MM.1S (cell line): ENCODE measurements around the gene PPIF.

Experiments
- DNase-seq: peaks from one replicate; pipeline ENCODE4 v3.0.0-alpha.2; 2015
- H2AFZ ChIP-seq: fragments of 300-600 bp; sonication (generic); 2 replicates; pipeline ENCODE4 v1.6.0; 2016; ENCODE audit warnings: antibody characterized with exemption, low read length
- H3F3A ChIP-seq: fragments of 300-600 bp; sonication (generic); 2 replicates; pipeline ENCODE4 v1.6.1; 2016; ENCODE audit warnings: mild to moderate bottlenecking, antibody characterized with exemption, low read length, moderate library complexity, mixed read lengths; ENCODE audit not compliant: insufficient read depth
- H3K27ac ChIP-seq: fragments of 300-600 bp; sonication (generic); 2 replicates; pipeline ENCODE4 v1.5.1; 2016; ENCODE audit warnings: mild to moderate bottlenecking, low read length
- H3K27me3 ChIP-seq: fragments of 300-600 bp; sonication (generic); replicated peaks from 2 replicates; pipeline ENCODE4 v1.6.0; 2016; ENCODE audit warnings: low read length; ENCODE audit not compliant: insufficient read depth
- H3K36me3 ChIP-seq: fragments of 300-600 bp; sonication (generic); replicated peaks from 2 replicates; pipeline ENCODE4 v1.6.1; 2016; ENCODE audit warnings: mild to moderate bottlenecking, low read length, mixed read lengths; ENCODE audit not compliant: insufficient read depth
- H3K4me1 ChIP-seq: fragments of 300-600 bp; sonication (generic); 2 replicates; pipeline ENCODE4 v1.6.1; 2016; ENCODE audit warnings: low read length, mixed read lengths
- H3K4me2 ChIP-seq: fragments of 300-600 bp; sonication (generic); 2 replicates; pipeline ENCODE4 v1.6.0; 2016; ENCODE audit warnings: low read depth, low read length
- H3K4me3 ChIP-seq: fragments of 300-600 bp; sonication (generic); 2 replicates; pipeline ENCODE4 v1.5.1; 2016; ENCODE audit warnings: low read length, mixed read lengths
- H3K79me2 ChIP-seq: fragments of 300-600 bp; sonication (generic); 2 replicates; pipeline ENCODE4 v1.6.1; 2016; ENCODE audit warnings: mixed run types, low read length, mixed read lengths
- H3K9ac ChIP-seq: fragments of 300-600 bp; sonication (generic); 2 replicates; pipeline ENCODE4 v1.6.1; 2016; ENCODE audit warnings: low read length, mixed read lengths
- H3K9me2 ChIP-seq: fragments of 300-600 bp; sonication (generic); replicated peaks from 2 replicates; pipeline ENCODE4 v1.6.1; 2016; ENCODE audit warnings: mild to moderate bottlenecking, low read length, mixed read lengths; ENCODE audit not compliant: insufficient read depth
- H3K9me3 ChIP-seq: fragments of 300-600 bp; sonication (generic); replicated peaks from 2 replicates; pipeline ENCODE4 v1.6.1; 2016; ENCODE audit warnings: mild to moderate bottlenecking, low read length, mixed read lengths; ENCODE audit not compliant: insufficient read depth
- H4K20me1 ChIP-seq: fragments of 300-600 bp; sonication (generic); 2 replicates; pipeline ENCODE4 v1.6.1; 2016; ENCODE audit warnings: mild to moderate bottlenecking, low read length, moderate library complexity, mixed read lengths; ENCODE audit not compliant: insufficient read depth
- EZH2 ChIP-seq: fragments of 300-600 bp; sonication (generic); optimal IDR thresholded peaks from 2 replicates; pipeline ENCODE3; 2017; ENCODE audit warnings: low read depth, mild to moderate bottlenecking, antibody characterized with exemption, low read length, mixed read lengths
- EZH2phosphoT487 ChIP-seq: fragments of 300-600 bp; sonication (generic); IDR thresholded peaks from 2 replicates; pipeline ENCODE4 v1.6.1; 2018; ENCODE audit warnings: antibody characterized with exemption, low read length
- TF ChIP-seq, protein P1 (sequence below): fragments of 300-600 bp; sonication (generic); IDR thresholded peaks from 2 replicates; pipeline ENCODE4 v1.5.1; 2016; ENCODE audit warnings: antibody characterized with exemption, low read length, mixed read lengths

Gene PPIF

DNA sequence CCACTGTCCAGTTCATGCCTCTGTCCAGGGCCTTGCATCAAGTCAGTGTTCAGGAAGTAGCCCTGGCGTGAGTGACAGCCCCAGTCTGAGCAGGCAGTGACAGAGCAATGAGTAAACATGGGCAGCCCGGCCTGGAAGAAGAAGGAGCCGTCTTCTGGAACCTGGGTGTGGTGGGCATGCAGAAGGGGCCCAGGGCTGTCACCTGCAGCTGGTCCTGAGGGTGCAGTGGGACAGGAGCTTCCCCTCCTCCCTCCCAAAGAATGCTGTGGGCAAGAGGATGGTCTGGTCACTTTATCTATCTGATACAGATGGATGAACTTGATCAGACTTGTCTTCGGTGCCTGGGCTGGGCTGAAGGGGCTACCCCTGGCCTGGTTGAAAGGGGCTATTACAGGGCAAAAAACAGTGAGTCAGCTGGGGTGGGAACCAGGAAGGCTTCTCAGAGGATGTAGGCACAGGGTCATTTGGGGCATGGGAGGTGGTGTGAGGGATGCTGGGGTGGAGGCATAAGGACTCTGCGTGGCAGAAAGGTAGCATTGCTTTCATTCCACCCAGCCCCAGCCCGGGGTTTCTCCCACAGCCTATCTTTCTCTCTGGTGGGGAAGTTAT lies 42.7 kb upstream of the PPIF start:
- Histone ChIP-seq H3K9me3 (no peaks in the 10 kb centered on the region), H3K79me2 (no peaks in the 10 kb centered on the region), H3K9me2 (no peaks in the 10 kb centered on the region), H3K4me3 (no peak overlapping the region), H3K27ac (no peak overlapping the region), H3K36me3 (no peaks in the 10 kb centered on the region), H3K4me2 (no peak overlapping the region), H3K27me3 (no peaks in the 10 kb centered on the region), H4K20me1 (no peaks in the 10 kb centered on the region), H3K9ac (no peak overlapping the region), H3K4me1 (no peaks in the 10 kb centered on the region), H2AFZ (no peak overlapping the region), H3F3A (no peaks in the 10 kb centered on the region)
- DNase-seq = no peak
- TF ChIP-seq EZH2 (no peak), EZH2phosphoT487 (no peak)
- TF ChIP-seq, protein P1, sequence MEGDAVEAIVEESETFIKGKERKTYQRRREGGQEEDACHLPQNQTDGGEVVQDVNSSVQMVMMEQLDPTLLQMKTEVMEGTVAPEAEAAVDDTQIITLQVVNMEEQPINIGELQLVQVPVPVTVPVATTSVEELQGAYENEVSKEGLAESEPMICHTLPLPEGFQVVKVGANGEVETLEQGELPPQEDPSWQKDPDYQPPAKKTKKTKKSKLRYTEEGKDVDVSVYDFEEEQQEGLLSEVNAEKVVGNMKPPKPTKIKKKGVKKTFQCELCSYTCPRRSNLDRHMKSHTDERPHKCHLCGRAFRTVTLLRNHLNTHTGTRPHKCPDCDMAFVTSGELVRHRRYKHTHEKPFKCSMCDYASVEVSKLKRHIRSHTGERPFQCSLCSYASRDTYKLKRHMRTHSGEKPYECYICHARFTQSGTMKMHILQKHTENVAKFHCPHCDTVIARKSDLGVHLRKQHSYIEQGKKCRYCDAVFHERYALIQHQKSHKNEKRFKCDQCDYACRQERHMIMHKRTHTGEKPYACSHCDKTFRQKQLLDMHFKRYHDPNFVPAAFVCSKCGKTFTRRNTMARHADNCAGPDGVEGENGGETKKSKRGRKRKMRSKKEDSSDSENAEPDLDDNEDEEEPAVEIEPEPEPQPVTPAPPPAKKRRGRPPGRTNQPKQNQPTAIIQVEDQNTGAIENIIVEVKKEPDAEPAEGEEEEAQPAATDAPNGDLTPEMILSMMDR = no peak

DNA sequence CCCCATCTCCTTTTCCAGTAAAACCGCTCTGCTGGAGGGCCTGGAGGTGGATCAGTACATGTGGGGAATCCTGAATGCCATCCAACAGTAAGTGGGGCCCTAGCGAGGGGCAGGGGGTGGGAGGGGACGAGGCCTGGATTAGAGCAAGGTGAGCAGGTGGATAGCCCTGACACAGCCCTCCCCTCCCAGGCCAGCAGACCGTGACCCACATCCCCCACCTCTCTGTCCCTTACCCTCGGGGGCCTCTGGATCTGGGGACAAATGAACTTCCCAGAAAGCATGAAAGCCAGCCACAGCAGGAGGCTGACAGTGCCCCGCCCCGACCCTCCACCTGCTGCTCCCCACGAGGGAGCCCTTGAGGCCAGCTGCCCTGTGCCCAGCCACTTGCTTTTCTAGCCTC lies 41.8 kb upstream of the PPIF start:
- no peak for TF ChIP-seq EZH2phosphoT487
- TF ChIP-seq, protein P1 = no peak
- no peak overlapping the region for H3K27ac ChIP-seq
- H3K36me3 ChIP-seq = no peaks in the 10 kb centered on the region
- no peaks in the 10 kb centered on the region for H3F3A ChIP-seq
- H4K20me1 ChIP-seq = no peaks in the 10 kb centered on the region
- H3K9me3 ChIP-seq = no peaks in the 10 kb centered on the region
- H2AFZ ChIP-seq = no peak overlapping the region
- no peaks in the 10 kb centered on the region for H3K79me2 ChIP-seq
- no peaks in the 10 kb centered on the region for H3K27me3 ChIP-seq
- H3K4me3 ChIP-seq = no peak overlapping the region
- H3K4me1 ChIP-seq = no peaks in the 10 kb centered on the region
- no peak overlapping the region for H3K4me2 ChIP-seq
- no peak overlapping the region for H3K9ac ChIP-seq
- no peak for DNase-seq
- H3K9me2 ChIP-seq = no peaks in the 10 kb centered on the region

GRCh38 chr10:79305988-79306387 lies 41.3 kb upstream of the PPIF start:
- Histone ChIP-seq H3K4me1 (no peaks in the 10 kb centered on the region), H3K9ac (no peak overlapping the region), H3K79me2 (no peaks in the 10 kb centered on the region), H3K9me3 (no peaks in the 10 kb centered on the region), H3K27ac (no peak overlapping the region), H4K20me1 (no peaks in the 10 kb centered on the region), H2AFZ (no peak overlapping the region), H3K4me3 (no peak overlapping the region), H3F3A (no peaks in the 10 kb centered on the region), H3K4me2 (no peak overlapping the region), H3K27me3 (no peaks in the 10 kb centered on the region), H3K36me3 (no peaks in the 10 kb centered on the region), H3K9me2 (no peaks in the 10 kb centered on the region)
- TF ChIP-seq EZH2 = no peak
- no peak for DNase-seq

DNA sequence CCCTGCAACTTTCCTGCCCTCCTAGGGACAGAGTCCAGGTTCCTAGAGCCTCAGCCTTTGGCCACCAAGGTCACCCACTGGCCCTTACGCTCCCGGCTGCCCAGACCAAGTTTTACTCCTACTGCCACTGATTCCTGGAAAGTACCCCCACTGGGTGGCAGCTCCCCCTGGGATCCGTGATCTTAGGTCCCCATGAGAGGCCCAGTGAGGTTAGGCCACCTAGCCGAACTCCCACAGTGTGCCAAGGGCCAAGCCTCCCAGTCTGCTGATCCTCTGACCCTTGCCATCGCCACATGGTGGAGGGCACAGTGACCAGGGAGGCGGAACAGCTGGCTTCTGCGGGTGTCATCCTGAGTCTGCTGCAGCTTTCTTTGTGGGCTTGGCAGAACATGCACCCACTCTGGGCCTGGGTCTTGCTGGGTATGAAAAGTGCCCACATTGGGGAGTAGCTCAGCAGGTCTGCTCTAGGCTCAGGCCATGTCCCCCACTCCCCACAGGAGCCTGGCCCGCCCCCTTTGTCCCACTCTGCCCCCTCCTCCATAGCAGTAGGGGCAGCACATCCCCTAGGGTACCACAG lies 40.5 kb upstream of the PPIF start:
- TF ChIP-seq, protein P1 = no peak
- TF ChIP-seq EZH2phosphoT487 (no peak), EZH2 (no peak)
- DNase-seq = no peak
- no peaks in the 10 kb centered on the region for H3K27me3 ChIP-seq
- no peak overlapping the region for H3K27ac ChIP-seq
- no peak overlapping the region for H2AFZ ChIP-seq
- H3K4me2 ChIP-seq = no peak overlapping the region
- H3K36me3 ChIP-seq = no peaks in the 10 kb centered on the region
- H3K9ac ChIP-seq = no peak overlapping the region
- no peaks in the 10 kb centered on the region for H3K9me3 ChIP-seq
- H3K4me1 ChIP-seq = no peaks in the 10 kb centered on the region
- no peaks in the 10 kb centered on the region for H4K20me1 ChIP-seq
- H3K9me2 ChIP-seq = no peaks in the 10 kb centered on the region
- no peaks in the 10 kb centered on the region for H3F3A ChIP-seq
- no peaks in the 10 kb centered on the region for H3K79me2 ChIP-seq
- H3K4me3 ChIP-seq = no peak overlapping the region
